ENCODE measurements around the gene GLIS1.

Gene GLIS1

DNA sequence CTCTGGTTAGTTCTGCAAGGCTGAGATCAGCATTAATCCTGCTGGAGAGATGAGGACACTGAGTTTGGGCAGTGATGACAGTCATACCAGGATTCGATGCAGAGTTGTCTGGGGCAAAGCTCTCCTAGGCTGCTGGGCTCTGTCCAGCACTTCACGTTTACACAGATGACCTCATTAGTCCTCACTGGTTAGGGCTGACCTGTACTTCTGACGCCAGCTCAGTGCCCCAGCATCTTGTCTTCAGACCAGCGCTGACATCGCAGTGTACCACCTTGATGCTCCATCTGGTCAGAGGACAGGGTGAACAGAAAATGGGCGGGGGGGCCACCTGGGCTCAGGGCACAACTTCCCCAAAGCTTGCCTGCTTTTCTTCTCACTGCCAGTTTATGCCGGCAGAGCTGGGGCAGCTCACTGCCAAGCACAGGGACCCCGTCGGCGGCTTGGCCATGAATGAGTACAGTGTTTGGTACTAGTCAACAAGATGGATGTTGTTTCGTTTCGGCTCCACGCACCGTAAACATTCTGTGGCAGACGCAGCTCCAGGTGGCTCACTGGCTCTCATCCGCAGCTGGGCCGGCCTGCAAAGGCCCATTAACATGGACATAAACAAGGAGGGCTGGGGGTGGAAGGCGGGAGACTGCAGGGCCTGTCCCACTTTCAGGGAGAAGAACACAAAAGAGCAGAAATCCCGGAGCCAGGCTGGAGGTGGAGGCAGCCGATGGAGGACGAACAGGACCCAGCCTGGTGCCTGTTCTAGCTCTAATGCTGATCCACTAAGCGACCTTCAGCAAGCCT is 118.7 kb downstream of the GLIS1 start:
- DNase-seq (ENCODE audit: low read depth in 4 of 4, low spot score in 1 of 4): no peak

DNA sequence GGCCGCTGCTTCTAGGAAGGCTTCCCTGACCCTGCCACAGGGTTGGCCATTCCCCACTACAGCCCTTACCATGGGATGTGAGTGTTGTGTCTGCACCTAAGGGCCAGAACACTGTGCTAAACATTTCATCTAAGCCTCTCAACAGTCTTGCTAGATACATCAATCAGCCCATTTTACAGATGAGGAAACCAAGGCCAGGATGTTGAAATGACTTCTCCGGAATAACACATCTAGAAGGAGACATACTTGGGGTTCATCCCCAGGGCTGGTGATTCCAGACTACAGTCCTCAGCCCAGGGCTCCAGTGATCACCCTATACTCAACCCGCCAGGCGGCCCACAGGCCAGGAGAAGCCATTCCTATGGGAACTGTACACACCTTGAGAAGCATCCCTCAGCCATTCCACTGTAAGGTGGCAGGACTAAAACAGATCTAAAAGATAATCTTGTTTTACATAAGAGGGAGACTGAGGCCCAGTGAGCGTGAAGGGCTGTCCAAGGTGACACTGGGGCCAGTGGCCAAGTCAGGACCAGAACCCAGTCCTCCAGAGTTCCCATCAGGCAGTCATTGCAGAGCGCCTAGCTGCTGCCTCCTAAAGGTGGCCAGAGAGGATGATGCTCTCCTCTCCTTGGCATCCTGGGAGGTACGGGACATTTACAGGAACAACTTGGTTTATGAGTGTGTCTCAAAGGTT is 119.5 kb downstream of the GLIS1 start:
- no peak for DNase-seq (ENCODE audit: low read depth in 4 of 4, low spot score in 1 of 4)

DNA sequence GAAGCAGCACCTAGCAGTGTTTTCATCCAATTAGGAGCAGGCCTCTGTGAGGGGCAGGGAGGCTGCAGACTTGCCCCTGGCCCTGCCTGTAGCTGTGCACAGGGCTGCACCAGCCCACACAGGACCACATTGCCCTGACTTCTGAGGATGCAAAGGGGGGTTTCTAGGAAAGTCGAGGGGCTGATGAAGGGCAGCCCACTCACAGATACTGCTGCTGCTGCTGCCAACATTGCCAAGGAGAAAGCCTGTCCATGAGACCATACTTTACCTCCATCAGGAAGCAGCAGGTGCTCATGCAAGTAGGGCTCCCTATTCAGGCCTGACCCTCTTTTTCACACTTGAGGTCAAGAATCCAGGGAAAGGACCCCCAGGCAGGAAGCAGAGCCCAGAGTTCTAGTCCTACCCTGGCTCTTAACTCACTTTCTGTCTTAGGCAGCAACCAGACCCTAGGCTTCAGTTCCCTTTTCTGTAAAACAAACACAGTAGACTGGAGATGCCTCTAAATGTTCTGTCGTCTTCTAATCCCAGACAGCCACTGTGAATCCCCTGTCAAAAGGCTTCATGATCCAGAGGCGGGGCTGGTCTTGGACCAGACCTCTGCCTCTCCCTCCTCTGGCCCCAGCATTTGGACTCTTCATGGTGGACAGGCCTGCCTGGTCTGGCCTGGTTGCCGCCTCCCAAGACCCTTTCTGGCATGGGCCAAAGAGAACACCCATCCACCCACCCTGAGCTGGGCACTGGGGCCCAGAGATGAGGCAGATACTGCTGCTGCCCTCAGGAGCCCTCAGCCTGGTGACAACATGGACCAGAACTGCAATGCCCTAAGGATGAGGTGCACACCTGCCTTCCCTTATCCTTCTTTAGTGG is 120.2 kb downstream of the GLIS1 start:
- no peak for DNase-seq (ENCODE audit: low read depth in 4 of 4, low spot score in 1 of 4)

DNA sequence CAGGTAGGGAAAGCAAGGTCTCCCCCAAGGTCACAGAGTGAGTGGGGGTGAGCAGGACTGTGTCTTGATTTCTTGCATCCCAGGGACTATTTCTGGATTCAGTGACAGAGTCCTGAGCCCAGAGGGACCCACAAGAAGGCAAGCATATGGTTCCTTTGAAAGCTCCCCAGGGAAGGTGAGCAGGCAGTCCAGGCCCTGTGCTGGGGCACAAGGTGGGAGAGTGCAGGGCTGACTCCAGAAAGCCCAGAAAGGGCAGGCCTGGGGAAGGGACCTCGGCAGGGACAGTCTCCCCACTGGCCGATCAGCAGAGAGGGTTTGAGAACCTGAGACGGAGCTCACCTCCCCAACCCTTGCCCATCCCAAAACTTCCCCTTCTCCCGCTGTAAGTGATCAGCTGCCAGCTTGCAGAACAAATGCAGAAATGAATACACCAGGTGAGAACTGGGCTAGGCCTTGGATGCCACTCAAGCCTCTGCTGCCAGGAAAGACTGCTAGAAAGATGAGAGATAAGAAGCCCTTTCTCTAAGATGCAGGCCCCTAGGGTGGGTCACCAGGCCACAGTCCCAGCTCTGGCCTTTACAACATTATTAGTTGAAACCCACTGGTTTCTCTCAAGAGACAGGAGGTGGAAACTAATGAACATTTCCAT is 121.0 kb downstream of the GLIS1 start:
- DNase-seq (ENCODE audit: low read depth in 4 of 4, low spot score in 1 of 4): no peak

DNA sequence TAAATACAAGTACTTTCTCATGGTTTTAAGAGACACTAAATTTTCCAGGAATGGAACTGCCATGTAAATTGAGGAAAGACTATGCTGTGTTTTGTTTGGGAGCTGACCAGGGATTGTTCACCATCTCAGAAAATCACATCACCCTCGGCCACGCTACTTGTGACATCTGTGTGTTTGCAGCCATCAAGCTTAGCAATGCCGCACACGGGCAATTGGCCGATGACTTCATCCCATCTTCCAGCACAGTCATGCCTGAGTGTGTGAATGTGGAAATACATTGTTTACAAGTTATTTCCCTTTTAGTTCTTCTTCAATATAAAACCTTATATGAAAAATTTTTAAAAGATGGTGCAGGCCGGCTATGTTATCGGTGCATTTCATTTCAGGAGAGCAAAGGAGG is 121.6 kb downstream of the GLIS1 start:
- no peak for DNase-seq (ENCODE audit: low read depth in 4 of 4, low spot score in 1 of 4)

DNA sequence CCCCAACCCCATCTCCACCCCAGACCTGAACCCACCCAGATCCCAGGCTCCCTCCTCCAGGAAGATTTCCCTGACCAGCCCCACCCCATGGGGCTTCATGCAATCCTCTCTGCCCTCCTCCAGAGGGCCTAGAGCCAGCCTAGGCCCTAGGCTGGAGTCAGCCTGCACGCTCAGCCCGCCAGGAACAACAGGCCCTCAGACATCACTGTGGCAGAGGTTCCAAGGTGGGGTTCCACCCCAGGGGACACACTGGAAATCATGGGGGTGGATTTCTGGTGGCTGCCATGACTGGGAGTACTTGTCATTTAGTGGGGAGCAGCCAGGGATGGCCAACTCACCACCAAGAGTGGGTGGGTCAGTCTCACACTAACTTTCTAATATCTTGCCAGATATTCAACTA is 122.0 kb downstream of the GLIS1 start:
- no peak for DNase-seq (ENCODE audit: low read depth in 4 of 4, low spot score in 1 of 4)

DNA sequence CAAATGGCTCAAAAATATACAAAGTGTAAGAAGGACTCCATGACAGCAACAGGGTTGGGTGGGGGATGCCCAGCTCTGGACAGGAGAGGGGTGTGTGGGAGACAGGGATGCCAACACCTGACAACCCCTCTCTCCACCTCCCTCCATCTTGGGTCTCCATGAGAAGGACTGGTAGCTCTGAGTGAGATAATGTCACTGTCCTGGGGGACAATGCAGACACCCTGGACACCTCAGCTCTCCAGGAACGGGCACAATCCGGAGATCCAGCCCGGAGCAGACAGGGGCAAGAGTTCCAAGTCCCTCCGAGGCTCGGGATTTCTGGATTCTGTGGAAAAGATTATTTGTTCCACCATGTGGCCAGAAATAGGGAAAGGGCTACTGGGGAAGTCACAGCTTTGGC is 122.5 kb downstream of the GLIS1 start:
- DNase-seq (ENCODE audit: low read depth in 4 of 4, low spot score in 1 of 4): no peak

DNA sequence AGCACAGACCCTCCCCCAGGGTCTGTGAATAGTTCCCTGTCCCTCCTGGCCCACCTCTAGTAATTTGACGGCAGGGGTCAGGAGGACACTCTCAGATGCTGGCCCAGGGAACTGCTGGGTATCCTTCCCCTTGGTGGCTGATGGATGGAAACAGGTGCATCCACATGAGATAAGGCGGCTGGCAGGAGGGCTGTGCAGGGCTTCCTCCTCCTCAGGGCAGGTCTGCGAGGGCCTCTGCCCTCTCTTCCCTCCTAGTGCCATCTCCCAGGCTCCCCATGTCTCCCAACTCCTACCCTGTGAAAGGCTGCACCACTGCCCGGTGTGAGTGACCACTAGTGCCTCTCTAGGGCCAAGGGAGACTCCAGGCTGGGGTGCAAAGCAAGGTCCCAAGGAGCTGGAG is 123.9 kb downstream of the GLIS1 start:
- DNase-seq (ENCODE audit: low read depth in 4 of 4, low spot score in 1 of 4): no peak

DNA sequence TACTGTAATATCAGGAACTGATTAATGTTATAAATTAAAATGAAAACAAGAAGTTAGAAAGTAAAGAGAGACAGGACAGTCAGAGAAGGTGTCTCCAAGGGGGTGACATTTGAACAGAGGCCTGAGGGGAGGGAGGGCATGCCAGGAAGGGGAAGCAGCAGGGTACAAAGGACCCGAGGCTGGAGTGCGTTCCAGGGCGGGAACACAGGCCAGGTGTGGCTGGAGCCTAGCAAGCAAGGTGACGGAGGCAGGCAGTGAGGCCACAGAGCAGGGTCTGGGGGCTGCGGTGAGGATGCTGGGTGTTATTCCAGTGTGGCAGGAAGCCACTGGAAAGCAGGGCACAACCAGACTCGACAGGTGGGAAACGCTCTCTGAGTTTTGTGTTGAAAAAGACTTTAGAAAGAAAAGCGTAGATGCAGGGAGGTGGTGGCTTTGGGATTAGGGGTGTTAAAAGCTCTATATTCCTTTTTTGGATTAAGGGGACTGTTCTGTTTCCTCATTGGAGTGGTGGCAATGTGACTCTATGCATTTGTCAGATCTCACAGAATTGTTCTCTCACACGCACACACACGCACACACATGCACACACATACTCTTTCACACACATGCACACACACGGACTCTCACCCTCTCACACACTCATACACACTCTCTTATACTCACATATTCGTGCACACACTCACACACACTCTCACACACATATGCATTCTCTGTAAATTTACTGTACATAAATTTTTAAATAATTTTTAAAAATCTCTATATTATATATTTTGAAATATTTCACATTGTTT is 124.5 kb downstream of the GLIS1 start:
- DNase-seq (ENCODE audit: low read depth in 4 of 4, low spot score in 1 of 4): no peak

DNA sequence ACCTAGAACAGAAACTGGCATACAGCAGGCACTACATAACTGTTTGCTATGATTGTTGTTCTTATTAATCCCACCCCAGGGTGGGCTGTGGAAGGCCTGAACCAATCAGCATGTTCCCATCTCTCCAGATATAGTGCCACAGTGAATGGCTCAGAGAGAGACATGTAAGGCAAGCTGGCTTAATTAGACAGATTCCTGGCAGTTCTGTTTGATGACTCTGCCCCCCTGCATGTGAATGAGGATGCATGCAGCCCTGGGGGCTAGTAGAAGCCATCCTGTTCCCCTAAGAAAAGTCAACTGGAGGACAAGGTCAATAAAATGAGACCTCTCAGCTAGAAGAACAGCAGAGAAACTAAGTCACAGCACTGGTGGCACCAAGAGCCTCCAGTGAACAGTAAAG is 130.3 kb downstream of the GLIS1 start:
- DNase-seq (ENCODE audit: low read depth in 4 of 4, low spot score in 1 of 4): no peak

DNA sequence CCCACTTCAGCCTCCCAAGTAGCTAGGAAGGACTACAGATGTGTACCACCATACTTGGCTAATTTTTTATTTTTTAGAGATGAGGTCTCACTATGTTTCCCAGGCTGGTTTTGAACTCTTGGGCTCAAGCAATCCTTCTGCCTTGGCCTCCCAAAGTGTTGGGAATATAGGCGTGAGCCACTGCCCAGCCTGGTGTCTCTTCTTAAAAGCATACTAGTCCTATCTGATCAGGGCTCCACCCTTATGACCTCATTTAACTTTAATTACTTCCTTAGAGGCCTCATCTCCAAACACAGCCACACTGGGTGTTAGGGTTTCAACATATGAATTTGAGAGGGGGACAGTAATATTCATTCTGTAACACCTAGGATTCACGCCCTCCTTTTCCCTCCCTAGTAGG is 130.9 kb downstream of the GLIS1 start:
- DNase-seq (ENCODE audit: low read depth in 4 of 4, low spot score in 1 of 4): no peak

DNA sequence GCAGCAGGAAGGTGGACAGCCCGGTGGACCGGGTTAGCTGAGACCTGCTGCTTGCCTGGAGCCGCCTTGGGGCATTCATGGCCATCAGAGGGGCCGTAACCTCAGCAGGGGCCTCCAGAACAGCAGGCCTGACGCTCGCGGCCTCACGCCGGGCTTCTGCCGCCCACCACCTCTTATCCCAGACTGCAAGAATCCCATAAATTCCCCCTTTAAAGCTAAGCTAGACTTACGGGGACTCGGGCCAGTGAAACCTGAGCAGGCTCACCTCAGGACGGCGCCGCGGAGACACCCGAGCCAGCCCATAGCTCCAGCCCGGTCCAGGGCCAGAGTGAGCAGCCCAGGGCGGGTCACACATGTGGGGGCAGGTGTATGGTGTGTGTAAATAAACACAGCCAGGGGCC is 132.3 kb downstream of the GLIS1 start:
- DNase-seq (ENCODE audit: low read depth in 4 of 4, low spot score in 1 of 4): no peak

DNA sequence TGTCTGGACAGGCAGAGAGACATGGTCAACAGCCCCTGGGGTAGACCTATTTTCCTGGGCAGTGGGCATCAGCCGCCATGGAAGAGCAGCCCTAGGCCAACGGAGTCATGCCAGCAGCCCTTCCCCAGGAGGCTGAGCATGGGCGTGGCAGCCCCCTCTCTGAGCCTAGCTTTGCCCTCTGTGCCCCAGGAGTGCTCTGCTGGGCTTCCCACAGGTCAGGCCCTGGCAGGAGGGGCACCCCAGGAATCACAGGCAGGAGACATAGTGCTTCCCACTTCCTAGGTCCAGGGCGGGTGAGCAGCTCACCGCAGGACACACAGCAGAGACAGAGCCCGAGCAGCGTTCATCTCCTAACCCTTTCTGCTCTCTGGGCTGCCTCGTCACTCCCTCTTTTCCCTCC is 132.8 kb downstream of the GLIS1 start:
- DNase-seq (ENCODE audit: low read depth in 4 of 4, low spot score in 1 of 4): no peak

DNA sequence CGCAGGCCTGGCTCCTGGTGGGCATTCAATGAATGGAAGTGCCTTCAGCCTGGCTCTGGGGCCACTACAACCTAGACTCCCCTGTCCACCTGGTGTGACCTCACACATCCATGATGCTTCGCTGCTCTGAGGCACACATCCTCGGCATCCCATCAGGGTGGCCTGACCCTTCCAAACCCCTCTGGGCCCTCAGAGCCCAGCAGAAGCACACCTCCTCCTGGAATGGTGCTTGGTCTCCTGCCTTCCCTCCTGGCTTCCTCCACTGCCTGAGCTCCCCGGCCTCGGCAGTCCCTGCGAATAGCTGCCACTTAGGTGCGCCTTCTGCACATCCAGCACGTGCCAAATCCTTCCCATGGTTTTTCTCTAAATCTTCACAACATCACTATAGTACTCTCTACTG is 133.8 kb downstream of the GLIS1 start:
- no peak for DNase-seq (ENCODE audit: low read depth in 4 of 4, low spot score in 1 of 4)

DNA sequence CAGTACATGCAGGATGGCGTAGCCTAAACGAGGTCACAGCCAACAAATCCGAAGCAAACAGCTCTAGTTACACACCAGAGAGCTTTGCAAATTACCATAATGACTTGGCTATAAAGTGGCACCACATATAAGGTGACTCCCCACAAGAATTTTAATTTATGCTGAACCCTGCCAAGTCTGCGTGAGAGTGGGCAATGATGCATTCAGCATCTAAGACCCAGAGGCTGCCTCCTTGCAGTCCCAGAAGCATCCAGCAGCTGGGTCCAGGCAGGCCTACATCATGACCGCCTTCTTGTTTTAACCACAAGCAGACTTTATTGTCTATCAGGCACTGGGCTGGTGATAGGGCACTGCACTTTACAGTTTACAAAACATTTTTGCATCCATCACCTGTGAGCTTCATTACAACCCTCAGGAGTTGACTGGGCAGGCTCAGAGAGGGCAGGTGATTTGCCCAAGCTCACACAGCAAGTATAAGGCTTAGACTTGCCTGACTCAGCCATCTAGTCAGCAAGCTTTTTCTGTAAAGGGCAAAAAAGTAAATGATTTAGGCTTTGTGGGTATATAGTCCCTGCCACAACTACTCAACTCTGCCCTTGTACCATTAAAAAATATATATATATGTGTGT is 134.6 kb downstream of the GLIS1 start:
- DNase-seq (ENCODE audit: low read depth in 4 of 4, low spot score in 1 of 4): no peak

DNA sequence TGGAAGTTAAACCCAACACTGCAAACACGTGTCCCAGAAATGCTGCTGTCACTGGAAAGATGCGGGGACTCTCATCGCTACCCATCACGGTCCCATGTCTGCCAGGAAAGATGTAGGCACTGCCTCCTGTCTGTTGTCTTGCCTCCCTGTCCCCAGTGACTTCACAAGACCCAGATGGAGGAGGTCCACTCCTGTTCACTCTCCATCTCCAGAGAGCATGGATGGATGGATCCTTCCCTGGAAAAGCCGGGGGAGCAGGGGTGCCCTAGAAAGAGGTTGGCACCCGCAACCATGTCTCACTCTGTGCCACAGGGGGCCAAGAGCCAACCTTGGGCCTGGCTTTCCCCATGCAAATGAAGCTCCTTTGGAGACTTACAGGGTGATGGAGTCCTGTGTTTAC is 135.5 kb downstream of the GLIS1 start:
- DNase-seq (ENCODE audit: low read depth in 4 of 4, low spot score in 1 of 4): no peak

DNA sequence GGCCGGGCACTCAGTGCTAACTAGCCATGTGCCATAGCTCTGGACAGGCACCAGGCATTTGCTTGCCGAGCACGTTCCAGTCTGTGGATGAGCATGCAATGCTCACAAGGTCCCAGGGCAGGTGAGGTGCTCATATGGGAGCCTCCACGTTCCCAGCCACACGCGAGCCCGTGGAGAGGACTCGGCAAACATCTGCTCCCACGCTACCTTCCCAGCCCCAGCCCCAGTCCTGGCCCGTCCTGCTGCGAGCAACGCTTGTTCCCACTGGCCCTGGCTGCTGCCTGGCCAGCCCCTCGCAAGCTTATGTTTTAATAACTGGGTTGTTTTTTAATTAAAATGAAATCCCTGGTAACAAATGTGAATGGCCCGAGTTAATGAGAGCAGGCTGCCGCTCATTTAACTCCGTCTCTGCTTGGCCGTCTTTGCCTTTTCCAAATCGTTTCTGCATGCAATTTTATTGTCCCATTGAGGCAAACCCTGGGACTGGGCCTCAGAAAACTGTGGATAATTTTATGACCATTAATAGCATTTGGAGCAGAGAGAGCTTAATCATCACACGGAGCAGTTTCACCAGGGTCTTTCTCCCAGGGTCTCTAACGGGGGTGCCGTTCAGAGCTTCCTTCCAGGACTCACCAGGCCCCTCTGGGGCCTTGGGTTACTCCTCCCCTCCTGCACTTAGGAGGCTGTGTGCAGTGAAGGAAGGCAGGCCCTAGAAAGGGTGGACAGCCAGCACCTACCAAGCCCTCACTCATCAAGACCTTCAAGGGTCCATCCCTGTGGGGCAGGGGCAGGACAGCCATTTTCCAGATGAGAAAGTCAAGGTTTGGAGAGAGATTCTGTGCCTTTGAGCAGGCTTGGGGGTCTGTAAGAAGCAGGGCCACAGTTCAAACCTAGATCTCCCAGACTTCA is 136.8 kb downstream of the GLIS1 start:
- DNase-seq (ENCODE audit: low read depth in 4 of 4, low spot score in 1 of 4): no peak

DNA sequence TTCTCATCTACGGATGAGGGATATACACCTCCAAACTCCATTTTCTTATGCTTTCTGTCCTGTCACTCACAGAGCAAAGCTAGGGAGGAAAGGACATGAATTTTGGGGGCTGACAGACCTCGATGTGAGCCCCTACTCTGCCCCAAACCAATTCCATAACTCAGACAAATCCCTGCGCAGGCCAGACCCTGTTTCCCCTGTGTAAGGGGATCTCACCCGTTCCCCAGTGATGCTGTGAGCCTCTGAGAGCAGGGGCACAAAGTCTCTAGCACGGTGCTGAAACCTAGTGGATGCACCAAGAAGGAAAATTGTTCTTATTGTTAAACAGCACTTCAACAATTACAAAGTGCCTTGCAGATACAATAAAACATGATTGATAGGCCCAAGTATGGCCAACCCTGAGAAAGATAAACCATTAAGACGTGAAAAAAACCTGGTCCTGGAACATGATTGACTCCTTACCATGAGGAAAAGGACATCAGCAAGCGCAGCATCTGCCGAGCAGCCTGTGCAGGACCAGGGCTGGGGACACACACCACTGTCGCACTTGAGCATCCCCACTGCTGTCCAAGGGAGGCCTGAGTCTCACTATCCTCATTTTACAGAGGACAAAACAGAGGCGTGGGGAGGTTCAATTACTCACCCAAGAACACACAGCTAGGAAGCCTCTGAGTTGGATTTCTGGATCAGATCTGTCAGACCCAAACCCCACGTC is 137.8 kb downstream of the GLIS1 start:
- no peak for DNase-seq (ENCODE audit: low read depth in 4 of 4, low spot score in 1 of 4)

DNA sequence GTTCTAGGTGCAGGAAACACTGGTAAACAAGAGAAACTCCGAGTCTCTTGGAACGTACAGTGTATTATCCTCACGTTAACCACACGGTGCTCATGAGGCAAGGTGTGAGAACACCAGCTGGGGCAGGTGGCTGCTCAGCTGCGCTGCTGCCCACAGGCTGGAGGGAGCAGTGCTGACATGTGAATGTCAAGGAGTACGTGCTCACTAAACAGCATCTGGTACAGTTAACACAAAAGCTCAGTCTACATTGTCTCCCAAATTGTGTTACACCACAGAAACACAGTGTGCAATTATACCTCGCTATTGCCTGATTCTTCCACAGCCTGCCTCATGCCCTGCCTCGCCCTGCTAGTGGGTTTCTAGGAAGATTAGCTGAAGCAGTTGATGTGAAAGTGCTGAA is 138.4 kb downstream of the GLIS1 start:
- DNase-seq (ENCODE audit: low read depth in 4 of 4, low spot score in 1 of 4): no peak
